HCT116 (cell line): ENCODE measurements around the gene PRKAB2. TPM values are rescaled to one million over a fixed set of nuclear protein-coding genes. Genes with fewer than 3 reads are reported as not detected.

Experiments
- ATAC-seq: fragments of 200-7000 bp; cut with Tn5 transposase; 2 replicates; pipeline ENCODE4 v1.9.1; 2020; ENCODE audit warnings: mild to moderate bottlenecking, moderate library complexity
- BruUV-seq: library from RNA; stranded (reverse); fragments of 400-500 nt; replicated peaks from 2 replicates; lab custom pipeline; 2021; lab: Mats Ljungman, UMichigan
- CTCF ChIA-PET: fragments of 300-600 bp; sonication (Branson Sonifier 250); formaldehyde crosslinking; loops from one replicate; lab custom pipeline; 2021; ENCODE audit warnings: antibody characterized with exemption; lab: Charles Lee
- POLR2A ChIA-PET: fragments of 300-600, 350-600 bp; sonication (Branson Sonifier 250); formaldehyde crosslinking; loops from one replicate; lab custom pipeline; 2021; ENCODE audit warnings: antibody characterized with exemption; lab: Charles Lee
- RAD21 ChIA-PET, 2 experiments: fragments of 300-600 bp; sonication (Branson Sonifier 250); formaldehyde crosslinking; loops; one replicate each; lab custom pipeline; 2023; ENCODE audit warnings: low total read pairs in 2 of 2; ENCODE audit not compliant: uncharacterized antibody in 2 of 2, unreplicated experiment in 2 of 2, low non-redundant PET in 1 of 2; lab: Charles Lee
- DNase-seq: peaks from one replicate; pipeline ENCODE4 v3.0.0-alpha.2; 2010; ENCODE audit warnings: low read depth, low spot score
- H2AFZ ChIP-seq: fragments of 200-600 bp; shearing (Covaris generic), sonication (generic); 2 replicates; pipeline ENCODE4 v1.6.1; 2017; ENCODE audit warnings: low read depth, mixed run types, mixed read lengths, antibody characterized with exemption, low read length; ENCODE audit not compliant: poor library complexity, severe bottlenecking
- H3K27ac ChIP-seq: 2 replicates; pipeline ENCODE4 v1.5.1; 2012; ENCODE audit warnings: low read depth, low read length
- H3K27me3 ChIP-seq: fragments of 200-600 bp; sonication (generic); 2 replicates; pipeline ENCODE4 v1.6.1; 2016; ENCODE audit warnings: mixed run types, low read length, mixed read lengths; ENCODE audit not compliant: insufficient read depth
- H3K36me3 ChIP-seq, 2 experiments: fragments of 200-500 bp in 1 of 2; fragments of 200-600 bp in 1 of 2; sonication (Bioruptor generic) in 1 of 2; sonication (generic) in 1 of 2; 2 replicates each; pipeline versions ENCODE4 v1.5.1 to v1.6.1; 2014 to 2016; ENCODE audit warnings: low read length in 2 of 2, inconsistent platforms in 1 of 2, mixed read lengths in 1 of 2, mixed run types in 1 of 2; ENCODE audit not compliant: insufficient read depth in 2 of 2, control insufficient read depth in 1 of 2
- H3K4me1 ChIP-seq, 2 experiments: fragments of 200-600 bp in 1 of 2; sonication (generic) in 1 of 2; 2 replicates each; pipeline versions ENCODE4 v1.5.1 to v1.6.1; 2012 to 2017; ENCODE audit warnings: low read length in 2 of 2, inconsistent platforms in 1 of 2, mild to moderate bottlenecking in 1 of 2, mixed read lengths in 1 of 2, mixed run types in 1 of 2, moderate library complexity in 1 of 2; ENCODE audit not compliant: insufficient read depth in 2 of 2, control insufficient read depth in 1 of 2
- H3K4me2 ChIP-seq: fragments of 200-600 bp; sonication (generic); 2 replicates; pipeline ENCODE4 v1.6.1; 2017; ENCODE audit warnings: mixed run types, low read length, mixed read lengths
- H3K4me3 ChIP-seq, 2 experiments: fragments of 200-600 bp in 1 of 2; sonication (generic) in 1 of 2; replicated peaks in 1 of 2; 2 replicates each; pipeline ENCODE4 v1.5.1; 2011 to 2016; ENCODE audit warnings: low read length in 2 of 2, control low read depth in 1 of 2, low read depth in 1 of 2, mild to moderate bottlenecking in 1 of 2, mixed read lengths in 1 of 2, mixed run types in 1 of 2
- H3K79me2 ChIP-seq: fragments of 200-600 bp; sonication (generic); 2 replicates; pipeline ENCODE4 v1.6.1; 2017; ENCODE audit warnings: mild to moderate bottlenecking, mixed run types, low read length, moderate library complexity, mixed read lengths; ENCODE audit not compliant: insufficient read depth
- H3K9ac ChIP-seq: fragments of 200-600 bp; sonication (generic); 2 replicates; pipeline ENCODE4 v1.6.1; 2016; ENCODE audit warnings: low read length, mixed read lengths
- H3K9me2 ChIP-seq: fragments of 200-600 bp; sonication (generic), shearing (Covaris generic); 2 replicates; pipeline ENCODE4 v1.6.1; 2017; ENCODE audit warnings: mixed run types, mild to moderate bottlenecking, moderate library complexity; ENCODE audit not compliant: insufficient read depth
- H3K9me3 ChIP-seq, 2 experiments: fragments of 200-500 bp in 1 of 2; fragments of 200-600 bp in 1 of 2; sonication (Bioruptor generic) in 1 of 2; sonication (generic) in 1 of 2; 2 replicates each; pipeline ENCODE4 v1.6.1; 2014 to 2017; ENCODE audit warnings: low read length in 2 of 2, mixed read lengths in 2 of 2, inconsistent platforms in 1 of 2, low read depth in 1 of 2, mild to moderate bottlenecking in 1 of 2, mixed run types in 1 of 2, moderate library complexity in 1 of 2; ENCODE audit not compliant: control insufficient read depth in 1 of 2, insufficient read depth in 1 of 2
- H4K20me1 ChIP-seq: fragments of 200-600 bp; sonication (generic), shearing (Covaris generic); 2 replicates; pipeline ENCODE4 v1.6.1; 2017; ENCODE audit warnings: mixed run types, mild to moderate bottlenecking, moderate library complexity; ENCODE audit not compliant: insufficient read depth
- EGR1 ChIP-seq: IDR thresholded peaks from 2 replicates; pipeline ENCODE4 v1.6.1; 2012; ENCODE audit warnings: low read depth
- SRF ChIP-seq: IDR thresholded peaks from 2 replicates; pipeline ENCODE4 v1.6.1; 2012; ENCODE audit warnings: low read depth
- intact Hi-C: fragments of 100-400 bp; cut with micrococcal nuclease; formaldehyde crosslinking; loops from 2 replicates; pipeline ENCODE4 v1.10.0; 2022
- total RNA-seq: library from RNA; stranded (reverse); gene quantifications from one replicate; pipeline ENCODE4 v1.2.1, GENCODE V29; 2021; ENCODE audit not compliant: unreplicated experiment

Gene PRKAB2
- total RNA-seq, 1 experiment from 2014 or later: 10.9 TPM

GRCh38 chr1:147129116-147129873 is 43.0 kb downstream of the PRKAB2 start:
- no peaks in the 10 kb centered on the region for H3K79me2 ChIP-seq
- no peak for TF ChIP-seq SRF
- TF ChIP-seq, all 23 proteins: peak for 0
- no peaks in the 10 kb centered on the region for H3K36me3 ChIP-seq
- H3K9me3 ChIP-seq: no peaks in the 10 kb centered on the region
- no peak overlapping the region for H2AFZ ChIP-seq
- ATAC-seq (no peak), DNase-seq (no peak)
- no TSS peak for BruUV-seq
- H3K27ac ChIP-seq: no peak overlapping the region
- ChIA-PET POLR2A (no interaction called here), CTCF (no interaction called here), RAD21 (no interaction called here)
- no peak overlapping the region for H3K4me3 ChIP-seq
- H3K27me3 ChIP-seq: no peaks in the 10 kb centered on the region; the same call in 1 of the 2 replicates
- H4K20me1 ChIP-seq: no peaks in the 10 kb centered on the region
- H3K9me2 ChIP-seq: no peaks in the 10 kb centered on the region
- intact Hi-C loops: no loop called here
- H3K4me2 ChIP-seq: no peak overlapping the region
- no peaks in the 10 kb centered on the region for H3K4me1 ChIP-seq
- H3K9ac ChIP-seq: no peak overlapping the region

- H3K9me2 ChIP-seq: no peaks in the 10 kb centered on the region
- H3K79me2 ChIP-seq: no peaks in the 10 kb centered on the region
- POLR2A ChIA-PET: no interaction called here
- no peaks in the 10 kb centered on the region for H4K20me1 ChIP-seq
- no peaks in the 10 kb centered on the region for H3K9me3 ChIP-seq
- no peak overlapping the region for H3K4me3 ChIP-seq
- no peak for TF ChIP-seq EGR1
- TF ChIP-seq, all 23 proteins: peak for 0
- Histone ChIP-seq H3K9ac (no peak overlapping the region), H3K4me2 (no peak overlapping the region), H2AFZ (no peak overlapping the region), H3K4me1 (no peaks in the 10 kb centered on the region), H3K27ac (no peak overlapping the region), H3K36me3 (no peaks in the 10 kb centered on the region), H3K27me3 (no peaks in the 10 kb centered on the region)
- ChIA-PET CTCF (no interaction called here), RAD21 (no interaction called here)
- intact Hi-C loops: no loop called here
- no peak for ATAC-seq
- DNase-seq: no peak
- BruUV-seq: no TSS peak
Measured at GRCh38 chr1:147124266-147124665, 48.0 kb downstream of the PRKAB2 start.
